Measurements from ENCODE around the gene TOX2. TPM values are rescaled to one million over a fixed set of nuclear protein-coding genes. Genes with fewer than 3 reads are reported as not detected.

Gene TOX2
- total RNA-seq, 1 experiment from 2014 or later: 1.7 TPM

- H2BK20ac ChIP-seq (ENCODE audit: low read depth, low read length, poor library complexity, severe bottlenecking): no peak overlapping the region
- H3K4ac ChIP-seq (ENCODE audit: low read depth, low read length): no peak overlapping the region
- H3T11ph ChIP-seq (ENCODE audit: low read length): no peak overlapping the region
- H3K9me3 ChIP-seq (ENCODE audit: control insufficient read depth, low read depth, low read length): no peaks in the 10 kb centered on the region
- H3K9ac ChIP-seq (ENCODE audit: extremely low read depth, insufficient read length, low read length): no peak overlapping the region
- no peak overlapping the region for H2AK5ac ChIP-seq (ENCODE audit: insufficient read length, low read length)
- no peak overlapping the region for H2AFZ ChIP-seq (ENCODE audit: low read length)
- no peak overlapping the region for H3K56ac ChIP-seq (ENCODE audit: insufficient read length, low read depth, low read length)
- no peak overlapping the region for H4K91ac ChIP-seq (ENCODE audit: insufficient read length, low read depth, low read length)
- H4K5ac ChIP-seq (ENCODE audit: insufficient read length, low read depth, low read length): no peak overlapping the region
- no peak overlapping the region for H3K14ac ChIP-seq (ENCODE audit: insufficient read depth, low read length)
- H3K79me1 ChIP-seq (ENCODE audit: insufficient read depth, low read depth, low read length, poor library complexity, severe bottlenecking): no peaks in the 10 kb centered on the region
- H2BK15ac ChIP-seq (ENCODE audit: low read depth, low read length): no peak overlapping the region
- DNase-seq: no peak
- no peak overlapping the region for H4K8ac ChIP-seq (replicated peaks; ENCODE audit: insufficient read length, low read depth, low read length)
- no peaks in the 10 kb centered on the region for H3K23me2 ChIP-seq (ENCODE audit: insufficient read length, low read depth, low read length, poor library complexity, severe bottlenecking)
- no peak overlapping the region for H3K4me2 ChIP-seq (ENCODE audit: insufficient read depth, insufficient read length, low read length)
- Mint-ChIP-seq H3K4me1 (no peaks in the 10 kb centered on the region), H3K9me3 (no peaks in the 10 kb centered on the region), H3K36me3 (ENCODE audit: insufficient read depth in 1 of 3, low read depth in 3 of 3) (no peaks in the 10 kb centered on the region), H3K27ac (no peak overlapping the region), H3K27me3 (ENCODE audit: low read depth) (peaks cover 3% of the 10 kb centered on the region), H3K4me3 (no peak overlapping the region)
- no peaks in the 10 kb centered on the region for H3K4me1 ChIP-seq (ENCODE audit: insufficient read depth, low read length)
- H3K23ac ChIP-seq (ENCODE audit: insufficient read length, low read depth, low read length): no peak overlapping the region
- H2BK5ac ChIP-seq (ENCODE audit: insufficient read length, low read length): no peak overlapping the region
- no peak overlapping the region for H2BK120ac ChIP-seq (ENCODE audit: low read depth, low read length, poor library complexity, severe bottlenecking)
- H4K20me1 ChIP-seq (ENCODE audit: control insufficient read depth, insufficient read depth, insufficient read length): no peaks in the 10 kb centered on the region
- no peak overlapping the region for H3K27ac ChIP-seq (ENCODE audit: insufficient read length, low read depth, low read length)
- TF ChIP-seq, protein P1, sequence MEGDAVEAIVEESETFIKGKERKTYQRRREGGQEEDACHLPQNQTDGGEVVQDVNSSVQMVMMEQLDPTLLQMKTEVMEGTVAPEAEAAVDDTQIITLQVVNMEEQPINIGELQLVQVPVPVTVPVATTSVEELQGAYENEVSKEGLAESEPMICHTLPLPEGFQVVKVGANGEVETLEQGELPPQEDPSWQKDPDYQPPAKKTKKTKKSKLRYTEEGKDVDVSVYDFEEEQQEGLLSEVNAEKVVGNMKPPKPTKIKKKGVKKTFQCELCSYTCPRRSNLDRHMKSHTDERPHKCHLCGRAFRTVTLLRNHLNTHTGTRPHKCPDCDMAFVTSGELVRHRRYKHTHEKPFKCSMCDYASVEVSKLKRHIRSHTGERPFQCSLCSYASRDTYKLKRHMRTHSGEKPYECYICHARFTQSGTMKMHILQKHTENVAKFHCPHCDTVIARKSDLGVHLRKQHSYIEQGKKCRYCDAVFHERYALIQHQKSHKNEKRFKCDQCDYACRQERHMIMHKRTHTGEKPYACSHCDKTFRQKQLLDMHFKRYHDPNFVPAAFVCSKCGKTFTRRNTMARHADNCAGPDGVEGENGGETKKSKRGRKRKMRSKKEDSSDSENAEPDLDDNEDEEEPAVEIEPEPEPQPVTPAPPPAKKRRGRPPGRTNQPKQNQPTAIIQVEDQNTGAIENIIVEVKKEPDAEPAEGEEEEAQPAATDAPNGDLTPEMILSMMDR (conservative IDR thresholded peaks at IDR 0.05): no peak
- H3K18ac ChIP-seq (ENCODE audit: insufficient read length, low read depth, low read length): no peak overlapping the region
- no peak overlapping the region for H2BK12ac ChIP-seq (ENCODE audit: insufficient read length, low read depth, low read length)
- no peaks in the 10 kb centered on the region for H3K27me3 ChIP-seq (ENCODE audit: insufficient read depth, low read length)
- no CpG with 5 or more reads among the region's 6 CpGs for WGBS (ENCODE audit: extremely low coverage, insufficient read length, low lambda C conversion rate)
- H3K79me2 ChIP-seq (ENCODE audit: insufficient read depth, low read length): no peaks in the 10 kb centered on the region
Measured at GRCh38 chr20:44006126-44006525, 91.5 kb downstream of the TOX2 start.
